Smooth muscle cell (in vitro differentiated cells): ENCODE results near the gene ZNF239. TPM values are rescaled to one million over a fixed set of nuclear protein-coding genes. Genes with fewer than 3 reads are reported as not detected.

Source experiments
- DNase-seq: peaks from one replicate; lab custom pipeline; 2025; ENCODE audit not compliant: unreplicated experiment; lab: John Stamatoyannopoulos, UW
- H2AFZ ChIP-seq: fragments of 200-600 bp; sonication (generic); 2 replicates; pipeline ENCODE4 v1.6.0; 2016; ENCODE audit warnings: antibody characterized with exemption, low read depth, mild to moderate bottlenecking
- H3F3A ChIP-seq: fragments of 200-600 bp; sonication (generic); 2 replicates; pipeline ENCODE4 v1.6.0; 2017; ENCODE audit warnings: antibody characterized with exemption, low read depth
- H3K27ac ChIP-seq: fragments of 200-600 bp; sonication (generic); 2 replicates; pipeline ENCODE4 v1.5.1; 2016; ENCODE audit warnings: low read depth, mild to moderate bottlenecking
- H3K27me3 ChIP-seq: fragments of 200-600 bp; sonication (generic); 2 replicates; pipeline ENCODE4 v1.6.1; 2016; ENCODE audit warnings: low read depth, mild to moderate bottlenecking
- H3K36me3 ChIP-seq: fragments of 200-600 bp; sonication (generic); 2 replicates; pipeline ENCODE4 v1.5.1; 2016; ENCODE audit warnings: low read depth
- H3K4me1 ChIP-seq: fragments of 200-600 bp; sonication (generic); 2 replicates; pipeline ENCODE4 v1.5.1; 2016; ENCODE audit warnings: low read depth
- H3K4me2 ChIP-seq: fragments of 200-600 bp; sonication (generic); 2 replicates; pipeline ENCODE4 v1.6.0; 2016; ENCODE audit warnings: mild to moderate bottlenecking
- H3K4me3 ChIP-seq: fragments of 200-600 bp; sonication (generic); 2 replicates; pipeline ENCODE4 v1.5.1; 2016; ENCODE audit warnings: mild to moderate bottlenecking
- H3K79me2 ChIP-seq: fragments of 200-600 bp; sonication (generic); 2 replicates; pipeline ENCODE4 v1.6.0; 2016; ENCODE audit warnings: low read depth, mild to moderate bottlenecking
- H3K9ac ChIP-seq: fragments of 200-600 bp; sonication (generic); 2 replicates; pipeline ENCODE4 v1.6.0; 2016; ENCODE audit warnings: low read depth
- H3K9me3 ChIP-seq: fragments of 200-600 bp; sonication (generic); replicated peaks from 2 replicates; pipeline ENCODE4 v1.5.1; 2016; ENCODE audit warnings: low read depth
- H4K20me1 ChIP-seq: fragments of 200-600 bp; sonication (generic); 2 replicates; pipeline ENCODE4 v1.6.0; 2016; ENCODE audit warnings: low read depth
- WGBS: methylation state at CpG from one replicate; pipeline ENCODE4 v1.1.7; 2016; ENCODE audit warnings: low lambda C conversion rate; 5-methylcytosine and 5-hydroxymethylcytosine counted together
- polyA plus RNA-seq: library from polyadenylated mRNA; unstranded; fragments of >200 nt; fragmentation: Nextera tagmentation; extraction: Ambion mirVana; gene quantifications from 2 replicates; pipeline ENCODE4 v1.2.1, GENCODE V29; 2016
- total RNA-seq: library from RNA; depleted of rRNA; stranded (reverse); fragments of >200 nt; gene quantifications from 2 replicates; pipeline ENCODE4 v1.2.3, GENCODE V29; 2014
- TF ChIP-seq, protein P1 (sequence below): fragments of 200-600 bp; sonication (generic); IDR thresholded peaks from 2 replicates; pipeline ENCODE4 v1.5.1; 2017; ENCODE audit warnings: borderline replicate concordance, mild to moderate bottlenecking, antibody characterized with exemption; ENCODE audit not compliant: insufficient read depth, poor library complexity, severe bottlenecking

Gene ZNF239
- total and polyA plus RNA-seq, 2 experiments from 2014 or later: 2.6 to 5.4 TPM

DNA sequence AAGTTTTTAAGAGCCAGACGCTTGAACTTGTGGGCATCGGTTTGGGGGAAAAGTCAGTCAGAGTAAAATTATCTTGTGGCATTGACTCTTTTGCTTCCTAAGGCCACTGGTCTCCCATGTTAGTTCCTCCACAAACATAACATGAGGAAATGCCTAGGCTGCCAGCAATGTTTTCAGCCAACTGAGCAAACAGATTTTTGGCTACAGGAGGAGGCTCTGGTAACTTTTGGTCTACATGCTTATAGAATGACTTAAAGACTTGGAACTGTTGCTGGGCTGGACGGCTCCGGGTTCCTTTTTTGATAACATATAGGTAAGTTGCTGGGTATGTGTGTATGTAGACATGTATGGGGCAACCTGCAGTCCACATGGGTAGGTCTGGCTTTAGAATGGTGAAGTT, 9.6 kb upstream of the ZNF239 start:
- Histone ChIP-seq H3K36me3 (no peaks in the 10 kb centered on the region), H3K4me1 (no peaks in the 10 kb centered on the region), H3K27ac (no peak overlapping the region), H3K4me2 (no peak overlapping the region), H3K9me3 (no peaks in the 10 kb centered on the region), H3F3A (no peaks in the 10 kb centered on the region), H3K79me2 (no peaks in the 10 kb centered on the region), H2AFZ (no peak overlapping the region), H3K27me3 (no peaks in the 10 kb centered on the region), H4K20me1 (no peaks in the 10 kb centered on the region), H3K4me3 (no peak overlapping the region), H3K9ac (no peak overlapping the region)
- 70% methylated on average over 4 of the region's 4 CpGs for WGBS
- TF ChIP-seq, protein P1, sequence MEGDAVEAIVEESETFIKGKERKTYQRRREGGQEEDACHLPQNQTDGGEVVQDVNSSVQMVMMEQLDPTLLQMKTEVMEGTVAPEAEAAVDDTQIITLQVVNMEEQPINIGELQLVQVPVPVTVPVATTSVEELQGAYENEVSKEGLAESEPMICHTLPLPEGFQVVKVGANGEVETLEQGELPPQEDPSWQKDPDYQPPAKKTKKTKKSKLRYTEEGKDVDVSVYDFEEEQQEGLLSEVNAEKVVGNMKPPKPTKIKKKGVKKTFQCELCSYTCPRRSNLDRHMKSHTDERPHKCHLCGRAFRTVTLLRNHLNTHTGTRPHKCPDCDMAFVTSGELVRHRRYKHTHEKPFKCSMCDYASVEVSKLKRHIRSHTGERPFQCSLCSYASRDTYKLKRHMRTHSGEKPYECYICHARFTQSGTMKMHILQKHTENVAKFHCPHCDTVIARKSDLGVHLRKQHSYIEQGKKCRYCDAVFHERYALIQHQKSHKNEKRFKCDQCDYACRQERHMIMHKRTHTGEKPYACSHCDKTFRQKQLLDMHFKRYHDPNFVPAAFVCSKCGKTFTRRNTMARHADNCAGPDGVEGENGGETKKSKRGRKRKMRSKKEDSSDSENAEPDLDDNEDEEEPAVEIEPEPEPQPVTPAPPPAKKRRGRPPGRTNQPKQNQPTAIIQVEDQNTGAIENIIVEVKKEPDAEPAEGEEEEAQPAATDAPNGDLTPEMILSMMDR: no peak
- no peak for DNase-seq

DNA sequence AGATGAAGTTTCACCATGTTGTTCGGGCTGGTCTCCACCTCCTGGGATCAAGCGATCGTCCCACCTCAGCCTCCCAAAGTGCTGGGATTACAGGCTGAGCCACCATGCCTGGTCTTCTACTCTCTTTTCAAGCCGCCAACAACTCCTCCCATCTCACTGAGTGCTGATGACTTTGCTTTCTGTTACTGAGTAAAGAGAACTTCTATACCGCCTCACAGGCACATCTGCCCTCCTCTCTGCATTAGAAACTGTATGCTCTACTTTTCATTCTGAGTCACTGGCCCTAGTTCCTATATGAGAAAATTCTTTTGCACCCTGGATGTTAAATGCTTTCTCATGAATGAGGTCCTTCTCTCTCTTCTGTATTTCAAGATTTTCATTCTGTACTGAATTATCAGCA, 2.2 kb upstream of the ZNF239 start:
- WGBS: 73% methylated on average over 5 of the region's 5 CpGs
- no peak overlapping the region for H3K9ac ChIP-seq
- H3K4me1 ChIP-seq: peaks cover 7% of the 10 kb centered on the region
- no peaks in the 10 kb centered on the region for H3K79me2 ChIP-seq
- H4K20me1 ChIP-seq: no peaks in the 10 kb centered on the region
- no peak overlapping the region for H3K4me2 ChIP-seq
- peaks cover 7% of the 10 kb centered on the region for H3F3A ChIP-seq
- H3K4me3 ChIP-seq: no peak overlapping the region
- no peak overlapping the region for H3K27ac ChIP-seq
- no peak overlapping the region for H2AFZ ChIP-seq
- H3K27me3 ChIP-seq: no peaks in the 10 kb centered on the region
- no peaks in the 10 kb centered on the region for H3K9me3 ChIP-seq
- no peaks in the 10 kb centered on the region for H3K36me3 ChIP-seq
- no peak for DNase-seq
- TF ChIP-seq, protein P1: no peak

GRCh38 chr10:43576062-43576461, 1.6 kb upstream of the ZNF239 start:
- 97% methylated on average over 5 of the region's 5 CpGs for WGBS
- Histone ChIP-seq H3F3A (peaks cover 7% of the 10 kb centered on the region), H3K27me3 (no peaks in the 10 kb centered on the region), H3K36me3 (no peaks in the 10 kb centered on the region), H3K9me3 (no peaks in the 10 kb centered on the region), H3K4me1 (peaks cover 7% of the 10 kb centered on the region), H3K9ac (no peak overlapping the region), H2AFZ (no peak overlapping the region), H3K4me3 (no peak overlapping the region), H3K27ac (no peak overlapping the region), H4K20me1 (no peaks in the 10 kb centered on the region), H3K79me2 (no peaks in the 10 kb centered on the region), H3K4me2 (no peak overlapping the region)
- no peak for DNase-seq
- TF ChIP-seq, protein P1: no peak

DNA sequence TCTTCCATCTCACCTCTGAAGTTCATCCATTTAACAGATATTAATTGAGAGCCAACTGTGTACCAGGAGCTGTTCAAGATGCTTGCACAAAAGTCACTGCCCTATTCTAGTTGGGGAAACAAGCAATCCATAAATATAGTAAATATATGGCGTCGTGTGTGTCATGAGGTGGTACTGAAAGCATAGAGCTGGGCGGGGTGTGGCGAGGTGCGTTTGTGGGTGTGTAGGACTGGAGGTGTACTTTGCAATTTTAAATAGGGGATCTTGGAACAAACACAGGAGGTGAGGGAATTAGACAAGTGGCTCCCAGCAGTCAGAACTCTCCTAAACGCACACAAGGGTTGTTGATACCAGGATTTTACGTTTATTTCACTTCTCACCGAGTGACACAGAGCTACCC, 490 bp upstream of the ZNF239 start:
- Histone ChIP-seq H3K4me2 (peak overlapping the region; percentile 96), H3K9me3 (no peaks in the 10 kb centered on the region), H3K4me3 (peak overlapping the region; percentile 75), H3K36me3 (no peaks in the 10 kb centered on the region), H3K79me2 (no peaks in the 10 kb centered on the region), H3K27ac (no peak overlapping the region), H3K27me3 (no peaks in the 10 kb centered on the region), H3K4me1 (peaks cover 7% of the 10 kb centered on the region), H3K9ac (no peak overlapping the region), H2AFZ (peak overlapping the region; percentile 94), H4K20me1 (no peaks in the 10 kb centered on the region), H3F3A (peaks cover 7% of the 10 kb centered on the region)
- TF ChIP-seq, protein P1: no peak
- no peak for DNase-seq
- 96% methylated on average over 8 of the region's 8 CpGs for WGBS
